Testis (tissue), 3 donors: Measurements from ENCODE around the gene LRRN2. TPM values are rescaled to one million over a fixed set of nuclear protein-coding genes. Genes with fewer than 3 reads are reported as not detected.

Experiments used
- DNase-seq: peaks from one replicate; pipeline ENCODE4 v3.0.0-alpha.2; 2019
- H3K27ac ChIP-seq, 2 donors: fragments of 200-600 bp; sonication (generic); one replicate each; pipeline ENCODE4 v1.5.1; 2019
- H3K27me3 ChIP-seq: fragments of 200-600 bp; sonication (generic); one replicate; pipeline ENCODE4 v1.5.1; 2019
- H3K36me3 ChIP-seq: fragments of 200-600 bp; sonication (generic); one replicate; pipeline ENCODE4 v1.5.1; 2017; ENCODE audit warnings: low read depth; ENCODE audit errors: missing control alignments
- H3K4me1 ChIP-seq: fragments of 200-600 bp; sonication (generic); one replicate; pipeline ENCODE4 v1.5.1; 2019
- H3K4me3 ChIP-seq, 2 donors: fragments of 200-600 bp; sonication (generic); one replicate each; pipeline ENCODE4 v1.5.1; 2017 to 2019
- H3K9me3 ChIP-seq: fragments of 200-600 bp; sonication (generic); one replicate; pipeline ENCODE4 v1.5.1; 2017
- CTCF ChIP-seq, 3 experiments: fragments of 450-650 bp in 2 of 3; fragments of 200-600 bp in 1 of 3; sonication (generic) in 1 of 3; IDR thresholded peaks; one replicate each; pipeline ENCODE4 v1.5.1; 2016 to 2019; ENCODE audit warnings: antibody characterized with exemption in 3 of 3, mild to moderate bottlenecking in 2 of 3, moderate library complexity in 1 of 3
- POLR2A ChIP-seq: fragments of 450-650 bp; IDR thresholded peaks from one replicate; pipeline ENCODE4 v1.6.1; 2017; ENCODE audit warnings: antibody characterized with exemption, mild to moderate bottlenecking, moderate library complexity
- WGBS, 2 donors: methylation state at CpG; one replicate each; pipeline ENCODE4 v1.1.5; 2018; 5-methylcytosine and 5-hydroxymethylcytosine counted together
- intact Hi-C: fragments of 100-400 bp; cut with DNase I; formaldehyde crosslinking; loops from one replicate; pipeline ENCODE4 v1.15.1; 2023; ENCODE audit warnings: low total_unique reads
- polyA plus RNA-seq: library from polyadenylated mRNA; stranded (reverse); fragments of 350-450 nt; fragmentation: Illumina TruSeq; extraction: RNeasy Lipid Tissue Mini Kit (QIAGEN cat#74804); gene quantifications from one replicate; pipeline ENCODE4 v1.2.3, GENCODE V29; 2014; ENCODE audit warnings: low read depth, low replicate concordance; ENCODE audit not compliant: insufficient read depth
- total RNA-seq, 2 donors: library from RNA; depleted of rRNA; stranded (reverse); fragments of >200 nt; gene quantifications; one replicate each; pipeline ENCODE4 v1.2.3, GENCODE V29; 2016

The LRRN2 gene
- total and polyA plus RNA-seq, 3 donors from 2014 or later = 16.7 to 27.4 (median 19.5) TPM

- Histone ChIP-seq H3K9me3 (no peaks in the 10 kb centered on the region), H3K36me3 (no peaks in the 10 kb centered on the region), H3K27ac (no peak overlapping the region), H3K4me3 (peak overlapping the region in 1 of 2 donors; percentile 62), H3K4me1 (peaks cover 6% of the 10 kb centered on the region), H3K27me3 (no peaks in the 10 kb centered on the region)
- no peak for DNase-seq
- intact Hi-C loops = no loop called here
- 47 to 70% methylated on average over 6 to 10 of the region's 10 CpGs for WGBS, 2 donors
- TF ChIP-seq CTCF (IDR thresholded peaks at IDR 0.05) (no peak), POLR2A (no peak)
These were observed 2.0 kb downstream of the LRRN2 start for GRCh38 chr1:204683284-204684205.

- WGBS, 2 donors = 63 to 89% methylated on average over 7 of the region's 7 CpGs
- Histone ChIP-seq H3K4me1 (peaks cover 6% of the 10 kb centered on the region), H3K9me3 (no peaks in the 10 kb centered on the region), H3K27ac (no peak overlapping the region), H3K36me3 (no peaks in the 10 kb centered on the region), H3K4me3 (no peak overlapping the region), H3K27me3 (no peaks in the 10 kb centered on the region)
- DNase-seq = peak; percentile 77
- TF ChIP-seq CTCF (IDR thresholded peaks at IDR 0.05) (no peak), POLR2A (no peak)
- intact Hi-C loops = no loop called here
These were observed 5.1 kb downstream of the LRRN2 start for GRCh38 chr1:204680461-204680860.

GRCh38 chr1:204680051-204680450 lies 5.5 kb downstream of the LRRN2 start:
- DNase-seq = no peak
- no peaks in the 10 kb centered on the region for H3K9me3 ChIP-seq
- TF ChIP-seq CTCF (IDR thresholded peaks at IDR 0.05) = no peak
- TF ChIP-seq POLR2A = no peak
- 58 to 67% methylated on average over 3 of the region's 3 CpGs for WGBS, 2 donors
- intact Hi-C loops = no loop called here
- H3K36me3 ChIP-seq = no peaks in the 10 kb centered on the region
- no peak overlapping the region for H3K4me3 ChIP-seq
- no peaks in the 10 kb centered on the region for H3K27me3 ChIP-seq
- peaks cover 6% of the 10 kb centered on the region for H3K4me1 ChIP-seq
- no peak overlapping the region for H3K27ac ChIP-seq

- TF ChIP-seq CTCF (IDR thresholded peaks at IDR 0.05) (no peak), POLR2A (no peak)
- no peaks in the 10 kb centered on the region for H3K27me3 ChIP-seq
- no peak overlapping the region for H3K27ac ChIP-seq
- no peak for DNase-seq
- H3K9me3 ChIP-seq = no peaks in the 10 kb centered on the region
- no peaks in the 10 kb centered on the region for H3K36me3 ChIP-seq
- H3K4me3 ChIP-seq = no peak overlapping the region
- intact Hi-C loops = no loop called here
- peaks cover 2% of the 10 kb centered on the region for H3K4me1 ChIP-seq
- 75 to 89% methylated on average over 7 of the region's 7 CpGs for WGBS, 2 donors
These were observed 6.6 kb downstream of the LRRN2 start for GRCh38 chr1:204678721-204679475.
